ENCODE measurements around the gene TROAP.
"Not testable (repeated sequence)": the region's sequence is repeated elsewhere in the genome, so short reads cannot be mapped to it uniquely, and the experiment has no call there.

TROAP gene

DNA sequence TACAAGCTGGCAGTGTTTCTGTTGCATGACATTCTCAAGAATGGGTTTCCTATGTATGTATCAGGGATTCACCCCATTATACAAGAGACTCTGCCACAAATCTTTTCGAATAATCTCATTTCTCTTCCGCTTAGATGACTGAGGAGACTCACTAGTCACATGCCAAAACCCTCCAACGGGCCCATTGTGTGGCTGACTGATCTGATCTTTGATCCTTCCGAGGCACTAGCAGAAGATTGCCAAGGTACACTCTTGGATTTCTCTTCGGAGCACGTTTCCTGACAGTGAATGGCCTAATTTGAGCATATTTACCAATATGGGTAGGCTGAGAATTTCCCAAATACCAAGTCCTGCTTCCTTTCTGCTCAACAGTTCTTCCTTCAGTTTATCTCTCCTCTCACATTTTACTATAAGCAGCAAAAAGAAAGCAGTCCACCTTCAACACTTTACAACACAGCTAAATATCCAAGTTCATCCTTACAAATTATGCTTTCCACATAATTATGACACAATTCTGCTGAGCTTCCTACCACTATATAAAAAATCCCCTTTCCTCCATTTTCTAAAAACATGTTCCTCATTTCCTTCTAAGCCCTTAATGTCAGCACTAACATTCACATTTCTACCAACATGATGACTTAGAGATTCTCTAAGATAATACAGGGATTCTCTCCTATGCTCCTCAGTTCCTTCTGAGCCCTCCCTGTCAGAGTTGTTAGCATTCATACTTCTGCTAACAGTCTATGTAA, 17.1 kb upstream of the TROAP start:
- no peak for DNase-seq (ENCODE audit: low read depth)
- TF ChIP-seq, protein P1, sequence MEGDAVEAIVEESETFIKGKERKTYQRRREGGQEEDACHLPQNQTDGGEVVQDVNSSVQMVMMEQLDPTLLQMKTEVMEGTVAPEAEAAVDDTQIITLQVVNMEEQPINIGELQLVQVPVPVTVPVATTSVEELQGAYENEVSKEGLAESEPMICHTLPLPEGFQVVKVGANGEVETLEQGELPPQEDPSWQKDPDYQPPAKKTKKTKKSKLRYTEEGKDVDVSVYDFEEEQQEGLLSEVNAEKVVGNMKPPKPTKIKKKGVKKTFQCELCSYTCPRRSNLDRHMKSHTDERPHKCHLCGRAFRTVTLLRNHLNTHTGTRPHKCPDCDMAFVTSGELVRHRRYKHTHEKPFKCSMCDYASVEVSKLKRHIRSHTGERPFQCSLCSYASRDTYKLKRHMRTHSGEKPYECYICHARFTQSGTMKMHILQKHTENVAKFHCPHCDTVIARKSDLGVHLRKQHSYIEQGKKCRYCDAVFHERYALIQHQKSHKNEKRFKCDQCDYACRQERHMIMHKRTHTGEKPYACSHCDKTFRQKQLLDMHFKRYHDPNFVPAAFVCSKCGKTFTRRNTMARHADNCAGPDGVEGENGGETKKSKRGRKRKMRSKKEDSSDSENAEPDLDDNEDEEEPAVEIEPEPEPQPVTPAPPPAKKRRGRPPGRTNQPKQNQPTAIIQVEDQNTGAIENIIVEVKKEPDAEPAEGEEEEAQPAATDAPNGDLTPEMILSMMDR (conservative IDR thresholded peaks at IDR 0.05; ENCODE audit: low read depth, low read length), result no peak

DNA sequence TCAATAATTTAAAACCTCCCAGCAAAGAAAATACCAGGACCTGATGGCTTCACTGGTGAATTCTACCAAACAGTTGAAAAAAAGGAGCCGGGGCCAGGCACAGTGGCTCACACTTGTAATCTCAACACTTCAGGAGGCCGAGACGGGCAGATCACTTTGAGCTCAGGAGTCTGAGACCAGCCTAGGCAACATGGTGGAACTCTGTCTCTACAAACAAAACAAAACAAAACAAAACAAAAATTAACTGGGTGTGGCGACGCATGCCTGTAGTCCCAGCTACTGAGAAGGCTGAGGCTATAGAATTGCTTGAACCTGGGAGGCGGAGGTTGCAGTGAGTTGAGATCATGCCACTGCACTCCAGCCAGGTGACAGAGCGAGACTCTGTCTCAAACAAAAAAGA, 13.7 kb upstream of the TROAP start:
- DNase-seq (ENCODE audit: low read depth), result no peak
- TF ChIP-seq, protein P1 (conservative IDR thresholded peaks at IDR 0.05; ENCODE audit: low read depth, low read length), result no peak
- H3K4me3 ChIP-seq (ENCODE audit: low read depth, low read length), result no peak overlapping the region

More for the DNA sequence above, 17.1 kb upstream of the TROAP start:
- no peak overlapping the region for H3K4me3 ChIP-seq (ENCODE audit: low read depth, low read length)

DNA sequence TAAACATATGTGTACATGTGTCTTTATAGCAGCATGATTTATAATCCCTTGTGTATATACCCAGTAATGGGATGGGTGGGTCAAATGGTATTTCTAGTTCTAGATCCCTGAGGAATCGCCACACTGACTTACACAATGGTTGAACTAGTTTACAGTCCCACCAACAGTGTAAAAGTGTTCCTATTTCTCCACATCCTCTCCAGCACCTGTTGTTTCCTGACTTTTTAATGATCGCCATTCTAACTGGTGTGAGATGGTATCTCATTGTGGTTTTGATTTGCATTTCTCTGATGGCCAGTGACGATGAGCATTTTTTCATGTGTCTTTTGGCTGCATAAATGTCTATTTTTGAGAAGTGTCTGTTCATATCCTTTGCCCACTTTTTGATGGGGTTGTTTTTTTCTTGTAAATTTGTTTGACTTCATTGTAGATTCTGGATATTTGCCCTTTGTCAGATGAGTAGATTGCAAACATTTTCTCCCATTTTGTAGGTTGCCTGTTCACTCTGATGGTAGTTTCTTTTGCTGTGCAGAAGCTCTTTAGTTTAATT, 12.5 kb upstream of the TROAP start:
- H3K4me3 ChIP-seq (ENCODE audit: low read depth, low read length); DNase-seq (ENCODE audit: low read depth): not testable (repeated sequence)

DNA sequence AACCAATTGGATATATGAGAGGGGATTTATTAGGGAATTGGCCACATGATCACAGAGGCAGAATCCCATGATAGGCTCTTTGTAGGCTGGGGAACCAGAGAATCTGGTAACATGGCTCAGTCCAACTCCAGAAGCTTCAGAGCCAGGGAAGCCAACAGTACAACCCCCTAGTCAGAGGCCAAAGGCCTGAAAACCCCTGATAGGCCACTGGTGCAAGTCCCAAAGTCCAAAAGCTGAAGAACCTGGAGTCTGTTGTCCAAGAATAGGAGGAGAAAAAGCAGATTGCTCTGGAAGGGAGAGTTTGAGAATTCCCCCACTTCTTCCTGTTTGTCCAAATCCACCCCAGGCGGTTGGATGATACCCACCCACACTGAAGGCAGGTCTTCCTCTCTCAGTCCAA, 8.2 kb upstream of the TROAP start:
- H3K4me3 ChIP-seq (ENCODE audit: low read depth, low read length), result no peak overlapping the region
- TF ChIP-seq, protein P1 (conservative IDR thresholded peaks at IDR 0.05; ENCODE audit: low read depth, low read length), result no peak
- DNase-seq (ENCODE audit: low read depth), result no peak

DNA sequence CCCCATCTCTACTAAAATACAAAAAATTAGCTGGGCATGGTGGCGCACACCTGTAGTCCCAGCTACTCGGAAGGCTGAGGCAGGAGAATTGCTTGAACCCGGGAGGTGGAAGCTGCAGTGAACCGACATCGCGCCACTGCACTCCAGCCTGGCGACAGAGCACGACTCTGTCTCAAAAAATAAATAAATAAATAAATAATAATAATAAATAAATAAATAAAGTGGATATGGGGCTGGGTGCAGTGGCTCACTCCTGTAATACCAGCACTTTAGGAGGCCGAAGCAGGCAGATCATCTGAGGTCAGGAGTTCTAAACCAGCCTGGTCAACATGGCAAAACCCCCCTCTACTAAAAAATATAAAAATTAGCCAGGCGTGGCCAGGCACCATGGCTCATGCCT, 5.9 kb upstream of the TROAP start:
- not testable (repeated sequence) for H3K4me3 ChIP-seq (ENCODE audit: low read depth, low read length); DNase-seq (ENCODE audit: low read depth)

DNA sequence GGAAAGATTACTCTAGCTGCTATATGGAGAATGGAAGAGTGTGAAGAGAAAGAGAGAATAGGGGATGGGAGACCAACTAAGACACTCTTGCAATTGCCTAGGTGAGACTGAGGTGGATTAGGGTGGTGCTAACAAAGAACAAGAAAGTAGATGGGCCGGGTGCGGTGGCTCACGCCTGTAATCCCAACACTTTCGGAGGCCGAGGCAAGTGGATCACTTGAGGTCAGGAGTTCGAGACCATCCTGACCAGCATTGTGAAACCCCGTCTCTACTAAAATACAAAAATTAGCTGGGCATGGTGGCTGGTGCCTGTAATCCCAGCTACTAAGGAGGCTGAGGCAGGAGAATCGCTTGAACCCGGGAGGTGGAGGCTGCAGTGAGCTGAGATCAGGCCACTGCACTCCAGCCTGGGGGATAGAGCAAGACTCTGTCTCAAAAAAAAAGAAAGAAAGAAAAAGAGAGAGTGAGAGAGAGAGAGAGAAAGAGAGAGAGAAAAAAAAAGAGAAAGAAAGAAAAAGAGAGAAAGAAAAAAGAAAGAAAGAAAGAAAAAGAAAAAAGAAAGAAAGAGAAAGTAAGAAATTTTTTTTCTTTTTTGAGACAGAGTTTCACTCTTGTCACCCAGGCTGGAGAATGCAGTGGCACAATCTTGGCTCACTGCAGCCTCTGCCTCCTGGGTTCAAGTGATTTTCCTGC, 2.5 kb upstream of the TROAP start:
- H3K4me3 ChIP-seq (ENCODE audit: low read depth, low read length); DNase-seq (ENCODE audit: low read depth): not testable (repeated sequence)

DNA sequence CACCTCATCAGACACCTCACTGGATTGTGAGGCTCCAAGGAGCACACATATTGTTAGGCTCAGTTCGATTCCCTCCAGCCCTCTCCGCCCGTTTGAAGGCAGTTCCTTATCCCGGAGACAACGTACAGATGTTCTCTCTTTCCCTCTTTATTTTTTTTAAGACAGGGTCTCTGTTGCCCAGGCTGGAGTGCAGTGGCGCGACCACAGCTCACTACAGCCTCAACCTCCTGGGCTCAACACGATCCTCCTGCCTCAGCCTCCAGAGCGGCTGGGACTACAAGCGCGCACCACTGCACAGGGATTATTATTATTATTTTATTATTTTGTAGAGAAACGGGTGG, 718 bp upstream of the TROAP start:
- TF ChIP-seq, protein P1 (conservative IDR thresholded peaks at IDR 0.05; ENCODE audit: low read depth, low read length), result no peak
- peak overlapping the region; percentile 78 for H3K4me3 ChIP-seq (ENCODE audit: low read depth, low read length)
- no peak for DNase-seq (ENCODE audit: low read depth)

DNA sequence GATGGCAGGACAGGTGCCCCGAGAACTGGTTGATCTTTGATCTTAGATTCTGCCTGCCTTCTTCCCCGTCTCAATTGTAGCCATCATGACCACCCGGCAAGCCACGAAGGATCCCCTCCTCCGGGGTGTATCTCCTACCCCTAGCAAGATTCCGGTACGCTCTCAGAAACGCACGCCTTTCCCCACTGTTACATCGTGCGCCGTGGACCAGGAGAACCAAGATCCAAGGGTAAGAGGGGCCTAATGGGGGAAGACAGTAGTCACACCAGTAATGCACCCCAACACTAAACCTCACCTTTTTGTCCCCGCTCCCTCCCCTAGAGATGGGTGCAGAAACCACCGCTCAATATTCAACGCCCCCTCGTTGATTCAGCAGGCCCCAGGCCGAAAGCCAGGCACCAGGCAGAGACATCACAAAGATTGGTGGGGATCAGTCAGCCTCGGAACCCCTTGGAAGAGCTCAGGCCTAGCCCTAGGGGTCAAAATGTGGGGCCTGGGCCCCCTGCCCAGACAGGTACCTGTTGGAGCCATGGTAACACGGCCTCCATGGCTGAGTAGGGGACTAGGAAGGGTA, 556 bp downstream of the TROAP start:
- H3K4me3 ChIP-seq (ENCODE audit: low read depth, low read length), result peak overlapping the region; percentile 57
- DNase-seq (ENCODE audit: low read depth), result no peak
- TF ChIP-seq, protein P1 (conservative IDR thresholded peaks at IDR 0.05; ENCODE audit: low read depth, low read length), result no peak

All from choroid plexus epithelial cell (primary cell).